IPS-18c (cell line): ENCODE measurements around the gene DNASE1.

ENCODE experiments used
- H3K4me3 ChIP-seq: 2 replicates; pipeline ENCODE4 v1.7.0; 2013; ENCODE audit warnings: low read depth, mild to moderate bottlenecking, low read length, moderate library complexity; ENCODE audit not compliant: insufficient read depth
- H3K9me3 ChIP-seq: one replicate; pipeline ENCODE4 v1.6.1; 2013; ENCODE audit warnings: mild to moderate bottlenecking, low read length, moderate library complexity; ENCODE audit not compliant: control insufficient read depth, insufficient read depth

DNASE1 gene

GRCh38 chr16:3706253-3707012, 51.9 kb downstream of the DNASE1 start:
- H3K9me3 ChIP-seq: peaks cover 3% of the 10 kb centered on the region
- no peak overlapping the region for H3K4me3 ChIP-seq
